IMR-90 (cell line): ENCODE measurements around the gene HAAO. TPM values are rescaled to one million over a fixed set of nuclear protein-coding genes. Genes with fewer than 3 reads are reported as not detected.

Experiments used
- ATAC-seq: fragments of 200-7000 bp; cut with Tn5 transposase; 2 replicates; pipeline ENCODE4 v1.9.1; 2020; ENCODE audit warnings: low read depth, mild to moderate bottlenecking, moderate library complexity
- BruUV-seq: library from RNA; stranded (reverse); fragments of 400-500 nt; replicated peaks from 2 replicates; lab custom pipeline; 2021; lab: Mats Ljungman, UMichigan
- CTCF ChIA-PET: fragments of 300-600 bp; formaldehyde crosslinking; extraction: SDS; loops from one replicate; lab custom pipeline; 2021; ENCODE audit warnings: antibody characterized with exemption; lab: Yijun Ruan, JAX
- POLR2A ChIA-PET: fragments of 300-600 bp; sonication (Branson Sonifier 250); formaldehyde crosslinking; loops from one replicate; lab custom pipeline; 2022; ENCODE audit warnings: antibody characterized with exemption; ENCODE audit not compliant: unreplicated experiment; lab: Charles Lee
- DNase-seq: peaks from one replicate; pipeline ENCODE4 v3.0.0; 2013
- H2AFZ ChIP-seq: replicated peaks from 2 replicates; pipeline ENCODE3; 2013; ENCODE audit warnings: low read length, mild to moderate bottlenecking; ENCODE audit not compliant: poor library complexity
- H2AK5ac ChIP-seq: 2 replicates; pipeline ENCODE4 v1.6.1; 2013; ENCODE audit warnings: low read depth, low read length, inconsistent platforms
- H2AK9ac ChIP-seq: replicated peaks from 2 replicates; pipeline ENCODE3; 2013; ENCODE audit warnings: mild to moderate bottlenecking, low read depth, low read length, moderate library complexity; ENCODE audit not compliant: poor library complexity
- H2BK120ac ChIP-seq: 2 replicates; pipeline ENCODE4 v1.6.1; 2013; ENCODE audit warnings: low read depth, low read length, inconsistent platforms
- H2BK15ac ChIP-seq: 3 replicates; pipeline ENCODE4 v1.6.1; 2013; ENCODE audit warnings: low read depth, low read length, inconsistent platforms
- H2BK20ac ChIP-seq: 2 replicates; pipeline ENCODE4 v1.6.1; 2013; ENCODE audit warnings: low read depth, mild to moderate bottlenecking, inconsistent platforms, low read length, moderate library complexity
- H2BK5ac ChIP-seq: 2 replicates; pipeline ENCODE4 v1.6.1; 2013; ENCODE audit warnings: mild to moderate bottlenecking, low read depth, low read length, inconsistent platforms; ENCODE audit not compliant: poor library complexity, severe bottlenecking
- H3K14ac ChIP-seq: replicated peaks from 2 replicates; pipeline ENCODE4 v1.6.1; 2013; ENCODE audit warnings: low read depth, low read length, inconsistent platforms
- H3K18ac ChIP-seq: 2 replicates; pipeline ENCODE4 v1.6.1; 2013; ENCODE audit warnings: low read depth, low read length, control low read depth
- H3K23ac ChIP-seq: 2 replicates; pipeline ENCODE4 v1.6.1; 2013; ENCODE audit warnings: low read depth, low read length, inconsistent platforms
- H3K27ac ChIP-seq: 2 replicates; pipeline ENCODE4 v1.5.1; 2013; ENCODE audit warnings: mild to moderate bottlenecking, control low read depth, low read length; ENCODE audit not compliant: insufficient read depth
- H3K27me3 ChIP-seq: 2 replicates; pipeline ENCODE4 v1.6.1; 2013; ENCODE audit warnings: low read length; ENCODE audit not compliant: control insufficient read depth, insufficient read depth
- H3K36me3 ChIP-seq: 2 replicates; pipeline ENCODE4 v1.6.1; 2013; ENCODE audit warnings: low read length, mixed read lengths; ENCODE audit not compliant: control insufficient read depth, insufficient read depth
- H3K4ac ChIP-seq: 2 replicates; pipeline ENCODE4 v1.6.1; 2013; ENCODE audit warnings: low read depth, low read length, inconsistent platforms
- H3K4me1 ChIP-seq: 2 replicates; pipeline ENCODE4 v1.6.1; 2013; ENCODE audit warnings: low read length, mixed read lengths; ENCODE audit not compliant: control insufficient read depth, insufficient read depth
- H3K4me2 ChIP-seq: 2 replicates; pipeline ENCODE4 v1.6.1; 2013; ENCODE audit warnings: low read depth, mild to moderate bottlenecking, control low read depth, low read length, moderate library complexity
- H3K4me3 ChIP-seq: 2 replicates; pipeline ENCODE4 v1.5.1; 2013; ENCODE audit warnings: low read depth, mild to moderate bottlenecking, control low read depth, low read length, moderate library complexity; ENCODE audit not compliant: insufficient read depth
- H3K56ac ChIP-seq: 2 replicates; pipeline ENCODE4 v1.6.1; 2013; ENCODE audit warnings: low read length, inconsistent platforms; ENCODE audit not compliant: insufficient read depth; ENCODE audit errors: extremely low read depth
- H3K79me1 ChIP-seq, 2 experiments: 2 replicates each; pipeline ENCODE4 v1.6.1; 2013; ENCODE audit warnings: low read length in 2 of 2, inconsistent platforms in 1 of 2, low read depth in 1 of 2
- H3K9ac ChIP-seq: 2 replicates; pipeline ENCODE4 v1.6.1; 2013; ENCODE audit warnings: low read depth, low read length, control low read depth
- H3K9me1 ChIP-seq: 2 replicates; pipeline ENCODE4 v1.6.1; 2013; ENCODE audit warnings: low read length, inconsistent platforms; ENCODE audit not compliant: insufficient read depth
- H3K9me3 ChIP-seq: 2 replicates; pipeline ENCODE4 v1.6.1; 2013; ENCODE audit warnings: low read length; ENCODE audit not compliant: control insufficient read depth, insufficient read depth
- H4K20me1 ChIP-seq: 2 replicates; pipeline ENCODE4 v1.6.1; 2013; ENCODE audit warnings: low read length, inconsistent platforms; ENCODE audit not compliant: insufficient read depth
- H4K5ac ChIP-seq: 2 replicates; pipeline ENCODE4 v1.6.1; 2013; ENCODE audit warnings: mild to moderate bottlenecking, low read depth, low read length, control low read depth
- H4K8ac ChIP-seq, 2 experiments: 2 replicates each; pipeline ENCODE4 v1.6.1; 2013; ENCODE audit warnings: low read depth in 2 of 2, low read length in 2 of 2, control low read depth in 1 of 2, inconsistent platforms in 1 of 2
- H4K91ac ChIP-seq: 2 replicates; pipeline ENCODE4 v1.6.1; 2013; ENCODE audit warnings: low read depth, low read length, inconsistent platforms; ENCODE audit not compliant: insufficient read depth
- BHLHE40 ChIP-seq: fragments of 150-350 bp; IDR thresholded peaks from 2 replicates; pipeline ENCODE4 v1.6.1; 2016; ENCODE audit warnings: mild to moderate bottlenecking, low read depth, low read length
- CTCF ChIP-seq: conservative IDR thresholded peaks from 2 replicates; pipeline ENCODE4 v1.5.1; 2012; ENCODE audit warnings: mild to moderate bottlenecking, low read depth, low read length, improper control_type of control experiment
- WGBS, 2 experiments: methylation state at CpG; one replicate each; pipeline versions ENCODE4 v1.1.5 to v1.1.7; 2013; ENCODE audit warnings: missing lambda C conversion rate in 2 of 2; ENCODE audit not compliant: insufficient read length in 1 of 2; ENCODE audit errors: extremely low coverage in 2 of 2; 5-methylcytosine and 5-hydroxymethylcytosine counted together
- dilution Hi-C: fragments of 300-500 bp; cut with HindIII; formaldehyde crosslinking; loops from one replicate; pipeline ENCODE4 v1.14.3; 2018; ENCODE audit warnings: low sequenced_read_pairs; ENCODE audit not compliant: unreplicated experiment
- in situ Hi-C: fragments of 300-500 bp; cut with MboI; formaldehyde crosslinking; loops from 3 replicates; pipeline ENCODE4 v1.14.3; 2019; ENCODE audit warnings: low sequenced_read_pairs, inconsistent platforms, mixed read lengths
- intact Hi-C: fragments of 100-400 bp; cut with micrococcal nuclease; formaldehyde crosslinking; loops from 2 replicates; pipeline ENCODE4 v1.10.0; 2022
- polyA plus RNA-seq, 3 experiments: library from polyadenylated mRNA; depleted of rRNA; stranded (reverse); fragments of >200 nt; gene quantifications; 2 replicates each; pipeline ENCODE4 v1.2.3, GENCODE V29; 2012; ENCODE audit warnings: low replicate concordance in 1 of 3
- total RNA-seq: library from RNA; depleted of rRNA; stranded (reverse); fragments of >200 nt; gene quantifications from 2 replicates; pipeline ENCODE4 v1.2.3, GENCODE V29; 2012

HAAO gene
- total and polyA plus RNA-seq, 2 of the 4 experiments (the other 2 are of a cell fraction) = 0.05 to 0.18 TPM

- no peak overlapping the region for H3K4me2 ChIP-seq
- TF ChIP-seq CTCF = peak; percentile 37; the same call in 1 of the 2 replicates
- TF ChIP-seq BHLHE40 = no peak
- ChIA-PET POLR2A (no interaction called here), CTCF (interaction anchor here (0.6 to 1.2 kb wide), 4 partner anchors 11 to 40 kb away, joined by 4 to 6 read pairs (median 4); no protein-coding TSS in a partner anchor)
- H3K79me1 ChIP-seq = no peaks in the 10 kb centered on the region
- H2BK20ac ChIP-seq = no peak overlapping the region
- no peak overlapping the region for H3K23ac ChIP-seq
- no peak overlapping the region for H2AK9ac ChIP-seq
- H4K20me1 ChIP-seq = no peaks in the 10 kb centered on the region
- no peaks in the 10 kb centered on the region for H3K27me3 ChIP-seq
- no peak overlapping the region for H3K56ac ChIP-seq
- no peak for ATAC-seq
- no peak overlapping the region for H2BK15ac ChIP-seq
- no TSS peak for BruUV-seq
- H3K9me1 ChIP-seq = peaks cover 8% of the 10 kb centered on the region
- in situ Hi-C loops = no loop called here
- no peak overlapping the region for H2BK120ac ChIP-seq
- no peak overlapping the region for H2BK5ac ChIP-seq
- no peak overlapping the region for H3K4ac ChIP-seq
- no peak overlapping the region for H3K4me3 ChIP-seq
- no peaks in the 10 kb centered on the region for H3K36me3 ChIP-seq
- H3K14ac ChIP-seq = no peak overlapping the region
- no peak overlapping the region for H4K5ac ChIP-seq
- no peak overlapping the region for H3K27ac ChIP-seq
- H2AK5ac ChIP-seq = no peak overlapping the region
- WGBS, 2 experiments = no CpG with 5 or more reads among the region's 1 CpG
- no peak overlapping the region for H3K18ac ChIP-seq
- peak; percentile 31 for DNase-seq
- H4K8ac ChIP-seq = no peak overlapping the region
- H3K9ac ChIP-seq = no peak overlapping the region
- H4K91ac ChIP-seq = no peak overlapping the region
- no peaks in the 10 kb centered on the region for H3K9me3 ChIP-seq
- H2AFZ ChIP-seq = no peak overlapping the region
- intact Hi-C loops = no loop called here
- H3K4me1 ChIP-seq = peaks cover 14% of the 10 kb centered on the region
- dilution Hi-C loops = no loop called here
These were observed 20.6 kb upstream of the HAAO start for GRCh38 chr2:42812899-42813479.
